ENCODE data around the gene GPATCH8. TPM values are rescaled to one million over a fixed set of nuclear protein-coding genes. Genes with fewer than 3 reads are reported as not detected.

Gene GPATCH8
- total RNA-seq, 4 donors from 2014 or later, result 14.5 to 53.1 (median 31.2) TPM

GRCh38 chr17:44493339-44493738 lies 9.9 kb downstream of the GPATCH8 start:
- Histone ChIP-seq H3K4me3 (no peak overlapping the region), H3K27ac (no peak overlapping the region), H3K36me3 (no peaks in the 10 kb centered on the region), H3K4me1 (peaks cover 0 to 20% (median 2%) of the 10 kb centered on the region in 4 donors), H3K27me3 (no peaks in the 10 kb centered on the region), H3K9me3 (no peaks in the 10 kb centered on the region)
- intact Hi-C loops (cut with DNase I; ENCODE audit: low total_unique reads) (no loop called here), in situ Hi-C loops (cut with MboI; ENCODE audit: low pct_ligation_motif_present in 1 of 4, low pct_unique_long_range_greater_than_20kb in 1 of 4, low sequenced_read_pairs in 3 of 4) (no loop called here)
- TF ChIP-seq POLR2AphosphoS5 (IDR thresholded peaks at IDR 0.05) (no peak), CTCF (IDR thresholded peaks at IDR 0.05) (no peak), EP300 (IDR thresholded peaks at IDR 0.05; ENCODE audit: low read depth) (no peak), POLR2A (IDR thresholded peaks at IDR 0.05) (no peak)
- DNase-seq, result no peak
- WGBS, 2 donors (ENCODE audit: low coverage in 1 of 2), result 87 to 89% methylated on average over 5 of the region's 5 CpGs

GRCh38 chr17:44492706-44493272 lies 10.4 kb downstream of the GPATCH8 start:
- H3K36me3 ChIP-seq, result no peaks in the 10 kb centered on the region
- H3K27me3 ChIP-seq, result no peaks in the 10 kb centered on the region
- no peak for TF ChIP-seq CTCF (IDR thresholded peaks at IDR 0.05)
- intact Hi-C loops (cut with DNase I; ENCODE audit: low total_unique reads) (no loop called here), in situ Hi-C loops (cut with MboI; ENCODE audit: low pct_ligation_motif_present in 1 of 4, low pct_unique_long_range_greater_than_20kb in 1 of 4, low sequenced_read_pairs in 3 of 4) (no loop called here)
- no peak overlapping the region for H3K27ac ChIP-seq
- DNase-seq, result no peak
- H3K4me1 ChIP-seq, result peaks cover 0 to 16% (median 2%) of the 10 kb centered on the region in 4 donors
- no peak overlapping the region for H3K4me3 ChIP-seq
- no peaks in the 10 kb centered on the region for H3K9me3 ChIP-seq
- WGBS, 2 donors (ENCODE audit: low coverage in 1 of 2), result 86 to 93% methylated on average over 1 to 2 of the region's 2 CpGs

- H3K27ac ChIP-seq, result no peak overlapping the region
- no peaks in the 10 kb centered on the region for H3K36me3 ChIP-seq
- no peak for DNase-seq
- intact Hi-C loops (cut with DNase I; ENCODE audit: low total_unique reads), result no loop called here
- H3K4me3 ChIP-seq, result no peak overlapping the region
- peaks cover 0 to 5% (median 2%) of the 10 kb centered on the region in 4 donors for H3K4me1 ChIP-seq
- no peaks in the 10 kb centered on the region for H3K9me3 ChIP-seq
- in situ Hi-C loops (cut with MboI; ENCODE audit: low pct_ligation_motif_present in 1 of 4, low pct_unique_long_range_greater_than_20kb in 1 of 4, low sequenced_read_pairs in 3 of 4), result no loop called here
- TF ChIP-seq POLR2AphosphoS5 (IDR thresholded peaks at IDR 0.05), result no peak
- TF ChIP-seq EP300 (IDR thresholded peaks at IDR 0.05; ENCODE audit: low read depth), result no peak
- TF ChIP-seq CTCF (IDR thresholded peaks at IDR 0.05), result no peak
- no peak for TF ChIP-seq POLR2A (IDR thresholded peaks at IDR 0.05)
- H3K27me3 ChIP-seq, result no peaks in the 10 kb centered on the region
- WGBS, 2 donors (ENCODE audit: low coverage in 1 of 2), result 97 to 100% methylated on average over 2 to 6 of the region's 6 CpGs
These were observed 13.6 kb downstream of the GPATCH8 start for GRCh38 chr17:44489581-44489980.

- in situ Hi-C loops (cut with MboI; ENCODE audit: low pct_ligation_motif_present in 1 of 4, low pct_unique_long_range_greater_than_20kb in 1 of 4, low sequenced_read_pairs in 3 of 4) (no loop called here), intact Hi-C loops (cut with DNase I; ENCODE audit: low total_unique reads) (no loop called here)
- Histone ChIP-seq H3K4me3 (no peak overlapping the region), H3K27ac (no peak overlapping the region), H3K36me3 (no peaks in the 10 kb centered on the region), H3K27me3 (no peaks in the 10 kb centered on the region), H3K4me1 (peaks cover 0 to 3% (median 0%) of the 10 kb centered on the region in 4 donors), H3K9me3 (no peaks in the 10 kb centered on the region)
- DNase-seq, result no peak
- WGBS, 2 donors (ENCODE audit: low coverage in 1 of 2), result 94 to 97% methylated on average over 2 of the region's 2 CpGs
- no peak for TF ChIP-seq POLR2A (IDR thresholded peaks at IDR 0.05)
- TF ChIP-seq EP300 (IDR thresholded peaks at IDR 0.05; ENCODE audit: low read depth), result no peak
- no peak for TF ChIP-seq POLR2AphosphoS5 (IDR thresholded peaks at IDR 0.05)
- TF ChIP-seq CTCF (IDR thresholded peaks at IDR 0.05), result no peak
These were observed 16.0 kb downstream of the GPATCH8 start for GRCh38 chr17:44487170-44487569.

All from transverse colon (tissue), 4 donors.